ENCODE measurements around the gene UCHL3.
A peak's percentile ranks its signal among the peaks of the same experiment; 100 is the strongest.

Gene UCHL3

GRCh38 chr13:75549262-75550158 lies at the start of gene UCHL3:
TSS of gene UCHL3 (plus strand) at chr13:75549791. CDS start at chr13:75549821, 30 bp downstream.
- peaks cover 32% of the 10 kb centered on the region for H3K4me1 Mint-ChIP-seq
- peak within 1 kb of the TSS; percentile 94 for H3K27ac Mint-ChIP-seq
- peak within 1 kb of the TSS; percentile 90 for H3K4me3 Mint-ChIP-seq
- CTCF ChIA-PET = interaction anchor here (1.1 to 1.5 kb wide), 2 partner anchors 14 to 176 kb away, joined by 4 to 6 read pairs; no protein-coding TSS in a partner anchor
- no peaks in the 10 kb centered on the region for H3K27me3 Mint-ChIP-seq
- DNase-seq = peak; percentile 98
- peaks cover 15% of the 10 kb centered on the region for H3K36me3 Mint-ChIP-seq
- H3K9me3 Mint-ChIP-seq = no peaks in the 10 kb centered on the region

- Mint-ChIP-seq H3K4me1 (peaks cover 2% of the 10 kb centered on the region), H3K27ac (no peak overlapping the region), H3K36me3 (no peaks in the 10 kb centered on the region), H3K4me3 (no peak overlapping the region), H3K9me3 (no peaks in the 10 kb centered on the region), H3K27me3 (peaks cover 4% of the 10 kb centered on the region)
- CTCF ChIA-PET = no interaction called here
- DNase-seq = no peak
These were observed 44.3 kb upstream of the UCHL3 start for GRCh38 chr13:75505327-75505726.

- no peaks in the 10 kb centered on the region for H3K36me3 Mint-ChIP-seq
- no peak for DNase-seq
- no peak overlapping the region for H3K27ac Mint-ChIP-seq
- H3K4me1 Mint-ChIP-seq = peaks cover 2% of the 10 kb centered on the region
- no peak overlapping the region for H3K4me3 Mint-ChIP-seq
- CTCF ChIA-PET = no interaction called here
- no peaks in the 10 kb centered on the region for H3K9me3 Mint-ChIP-seq
- H3K27me3 Mint-ChIP-seq = peaks cover 4% of the 10 kb centered on the region
These were observed 43.6 kb upstream of the UCHL3 start for GRCh38 chr13:75506018-75506417.

- Mint-ChIP-seq H3K4me1 (peaks cover 2% of the 10 kb centered on the region), H3K9me3 (no peaks in the 10 kb centered on the region), H3K27me3 (peaks cover 4% of the 10 kb centered on the region), H3K36me3 (no peaks in the 10 kb centered on the region), H3K4me3 (no peak overlapping the region), H3K27ac (no peak overlapping the region)
- no peak for DNase-seq
- CTCF ChIA-PET = no interaction called here
These were observed 42.3 kb upstream of the UCHL3 start for GRCh38 chr13:75507027-75508001.

GRCh38 chr13:75508002-75508548 lies 41.5 kb upstream of the UCHL3 start:
- H3K27ac Mint-ChIP-seq = peak overlapping the region; percentile 30

GRCh38 chr13:75511051-75511625 lies 38.5 kb upstream of the UCHL3 start:
- Mint-ChIP-seq H3K4me3 (no peak overlapping the region), H3K27ac (no peak overlapping the region), H3K4me1 (no peaks in the 10 kb centered on the region), H3K9me3 (no peaks in the 10 kb centered on the region), H3K36me3 (no peaks in the 10 kb centered on the region), H3K27me3 (peaks cover 4% of the 10 kb centered on the region)
- CTCF ChIA-PET = no interaction called here
- DNase-seq = no peak

More at GRCh38 chr13:75508002-75508548, 41.5 kb upstream of the UCHL3 start:
- H3K27me3 Mint-ChIP-seq = peaks cover 4% of the 10 kb centered on the region
- DNase-seq = no peak
- CTCF ChIA-PET = no interaction called here
- H3K9me3 Mint-ChIP-seq = no peaks in the 10 kb centered on the region
- H3K36me3 Mint-ChIP-seq = no peaks in the 10 kb centered on the region
- no peak overlapping the region for H3K4me3 Mint-ChIP-seq
- peaks cover 2% of the 10 kb centered on the region for H3K4me1 Mint-ChIP-seq

- no peak overlapping the region for H3K27ac Mint-ChIP-seq
- CTCF ChIA-PET = interaction anchor here (1.4 kb wide), 1 partner anchor 30 kb away, joined by 3 read pairs; the partner anchor contains the start of gene TBC1D4
- DNase-seq = no peak
These were observed 37.3 kb upstream of the UCHL3 start for GRCh38 chr13:75512253-75512652.

GRCh38 chr13:75513271-75513670 lies 36.3 kb upstream of the UCHL3 start:
- H3K4me3 Mint-ChIP-seq = no peak overlapping the region
- no peaks in the 10 kb centered on the region for H3K36me3 Mint-ChIP-seq
- peaks cover 4% of the 10 kb centered on the region for H3K27me3 Mint-ChIP-seq
- DNase-seq = no peak
- no peaks in the 10 kb centered on the region for H3K4me1 Mint-ChIP-seq
- no peaks in the 10 kb centered on the region for H3K9me3 Mint-ChIP-seq
- no peak overlapping the region for H3K27ac Mint-ChIP-seq
- CTCF ChIA-PET = interaction anchor here (1.4 kb wide), 1 partner anchor 31 kb away, joined by 3 read pairs; the partner anchor contains the start of gene TBC1D4

More at GRCh38 chr13:75512253-75512652, 37.3 kb upstream of the UCHL3 start:
- Mint-ChIP-seq H3K4me3 (no peak overlapping the region), H3K9me3 (no peaks in the 10 kb centered on the region), H3K36me3 (no peaks in the 10 kb centered on the region), H3K27me3 (peaks cover 4% of the 10 kb centered on the region), H3K4me1 (no peaks in the 10 kb centered on the region)

GRCh38 chr13:75514080-75514995 lies 35.3 kb upstream of the UCHL3 start:
- CTCF ChIA-PET = interaction anchor here (0.6 kb wide), 1 partner anchor 1119 kb away, joined by 3 read pairs; no protein-coding TSS in a partner anchor
- H3K4me1 Mint-ChIP-seq = no peaks in the 10 kb centered on the region
- H3K4me3 Mint-ChIP-seq = no peak overlapping the region

GRCh38 chr13:75518439-75519088 lies 31.0 kb upstream of the UCHL3 start:
- no peaks in the 10 kb centered on the region for H3K36me3 Mint-ChIP-seq
- no peak for DNase-seq
- H3K9me3 Mint-ChIP-seq = peaks cover 8% of the 10 kb centered on the region
- H3K4me3 Mint-ChIP-seq = no peak overlapping the region
- H3K4me1 Mint-ChIP-seq = no peaks in the 10 kb centered on the region
- H3K27ac Mint-ChIP-seq = no peak overlapping the region
- CTCF ChIA-PET = interaction anchor here (0.6 kb wide), 1 partner anchor 17 kb away, joined by 3 read pairs; no protein-coding TSS in a partner anchor
- H3K27me3 Mint-ChIP-seq = no peaks in the 10 kb centered on the region

More at GRCh38 chr13:75514080-75514995, 35.3 kb upstream of the UCHL3 start:
- Mint-ChIP-seq H3K9me3 (peaks cover 4% of the 10 kb centered on the region), H3K36me3 (no peaks in the 10 kb centered on the region), H3K27me3 (peaks cover 4% of the 10 kb centered on the region), H3K27ac (no peak overlapping the region)
- DNase-seq = no peak

- CTCF ChIA-PET = no interaction called here
- H3K27ac Mint-ChIP-seq = no peak overlapping the region
- no peak overlapping the region for H3K4me3 Mint-ChIP-seq
- no peaks in the 10 kb centered on the region for H3K27me3 Mint-ChIP-seq
- peaks cover 8% of the 10 kb centered on the region for H3K9me3 Mint-ChIP-seq
- no peak for DNase-seq
- no peaks in the 10 kb centered on the region for H3K4me1 Mint-ChIP-seq
- peaks cover 17% of the 10 kb centered on the region for H3K36me3 Mint-ChIP-seq
These were observed 27.6 kb upstream of the UCHL3 start for GRCh38 chr13:75521956-75522355.

- CTCF ChIA-PET = interaction anchor here (1.5 kb wide), 1 partner anchor 48 kb away, joined by 6 read pairs; the partner anchor contains the start of gene TBC1D4
- Mint-ChIP-seq H3K27me3 (no peaks in the 10 kb centered on the region), H3K4me3 (no peak overlapping the region), H3K27ac (peak overlapping the region; percentile 55), H3K4me1 (peaks cover 39% of the 10 kb centered on the region), H3K36me3 (peaks cover 51% of the 10 kb centered on the region), H3K9me3 (no peaks in the 10 kb centered on the region)
- no peak for DNase-seq
These were observed 19.0 kb upstream of the UCHL3 start for GRCh38 chr13:75530549-75530961.

Measured in activated naive CD4-positive, alpha-beta T cell treated with anti-CD3 and anti-CD28 coated beads, Interleukin-2, amount 10 ng/mL, durations not matched to agents 7 days and 5 days (primary cell).